ENCODE results near the gene HDAC10.

Gene HDAC10

GRCh38 chr22:50210378-50211139 lies 40.5 kb downstream of the HDAC10 start:
- Mint-ChIP-seq H3K27ac (no peak overlapping the region), H3K9me3 (no peaks in the 10 kb centered on the region), H3K27me3 (ENCODE audit: low read depth, poor library complexity) (no peaks in the 10 kb centered on the region), H3K4me3 (no peak overlapping the region), H3K4me1 (peaks cover 11% of the 10 kb centered on the region), H3K36me3 (ENCODE audit: low read depth) (peaks cover 50% of the 10 kb centered on the region)
- TF ChIP-seq CTCF (IDR thresholded peaks at IDR 0.05), result no peak
- no peak for DNase-seq

- DNase-seq, result peak; percentile 69
- Mint-ChIP-seq H3K27ac (peak overlapping the region; percentile 84), H3K36me3 (ENCODE audit: low read depth) (peaks cover 53% of the 10 kb centered on the region), H3K27me3 (ENCODE audit: low read depth, poor library complexity) (no peaks in the 10 kb centered on the region), H3K9me3 (no peaks in the 10 kb centered on the region), H3K4me3 (no peak overlapping the region), H3K4me1 (peaks cover 17% of the 10 kb centered on the region)
- peak; percentile 81 for TF ChIP-seq CTCF (IDR thresholded peaks at IDR 0.05)
Observed at GRCh38 chr22:50209893-50210292, 41.2 kb downstream of the HDAC10 start.

GRCh38 chr22:50208939-50209892 lies 41.8 kb downstream of the HDAC10 start:
- H3K27me3 Mint-ChIP-seq (ENCODE audit: low read depth, poor library complexity), result no peaks in the 10 kb centered on the region
- H3K36me3 Mint-ChIP-seq (ENCODE audit: low read depth), result peaks cover 53% of the 10 kb centered on the region
- no peaks in the 10 kb centered on the region for H3K9me3 Mint-ChIP-seq
- TF ChIP-seq CTCF (IDR thresholded peaks at IDR 0.05), result no peak
- H3K4me3 Mint-ChIP-seq, result no peak overlapping the region
- peaks cover 20% of the 10 kb centered on the region for H3K4me1 Mint-ChIP-seq
- no peak overlapping the region for H3K27ac Mint-ChIP-seq
- no peak for DNase-seq

GRCh38 chr22:50208430-50208938 lies 42.6 kb downstream of the HDAC10 start:
- peaks cover 6% of the 10 kb centered on the region for H3K9me3 Mint-ChIP-seq
- H3K4me3 Mint-ChIP-seq, result no peak overlapping the region
- no peak for DNase-seq
- peaks cover 53% of the 10 kb centered on the region for H3K36me3 Mint-ChIP-seq (ENCODE audit: low read depth)
- no peak overlapping the region for H3K27ac Mint-ChIP-seq
- TF ChIP-seq CTCF (IDR thresholded peaks at IDR 0.05), result no peak
- no peaks in the 10 kb centered on the region for H3K27me3 Mint-ChIP-seq (ENCODE audit: low read depth, poor library complexity)
- peaks cover 20% of the 10 kb centered on the region for H3K4me1 Mint-ChIP-seq

GRCh38 chr22:50207383-50208140 lies 43.5 kb downstream of the HDAC10 start:
- no peaks in the 10 kb centered on the region for H3K27me3 Mint-ChIP-seq (ENCODE audit: low read depth, poor library complexity)
- no peak overlapping the region for H3K4me3 Mint-ChIP-seq
- H3K4me1 Mint-ChIP-seq, result peaks cover 27% of the 10 kb centered on the region
- H3K27ac Mint-ChIP-seq, result no peak overlapping the region
- no peak for DNase-seq
- no peak for TF ChIP-seq CTCF (IDR thresholded peaks at IDR 0.05)
- peaks cover 13% of the 10 kb centered on the region for H3K9me3 Mint-ChIP-seq
- peaks cover 53% of the 10 kb centered on the region for H3K36me3 Mint-ChIP-seq (ENCODE audit: low read depth)
